GM12864 (cell line): ENCODE data around the gene ATP4A.

Experiments
- DNase-seq: peaks from one replicate; pipeline ENCODE4 v3.0.0-alpha.2; 2011; ENCODE audit warnings: low read depth
- H3K4me3 ChIP-seq: 2 replicates; pipeline ENCODE4 v1.5.1; 2011; ENCODE audit warnings: mild to moderate bottlenecking, low read depth, low read length, control low read depth
- CTCF ChIP-seq: IDR thresholded peaks from 2 replicates; pipeline ENCODE4 v1.5.1; 2011; ENCODE audit warnings: low read depth, mild to moderate bottlenecking, moderate library complexity, low read length, control low read depth, inconsistent platforms; ENCODE audit errors: missing control alignments

ATP4A gene

GRCh38 chr19:35531291-35531690 is 32.2 kb downstream of the ATP4A start:
- DNase-seq: no peak
- no peak overlapping the region for H3K4me3 ChIP-seq
- no peak for TF ChIP-seq CTCF

GRCh38 chr19:35529241-35530218 is 33.9 kb downstream of the ATP4A start:
- no peak for TF ChIP-seq CTCF
- no peak for DNase-seq
- no peak overlapping the region for H3K4me3 ChIP-seq

- TF ChIP-seq CTCF: no peak
- no peak for DNase-seq
Measured at GRCh38 chr19:35528218-35529038, 35.0 kb downstream of the ATP4A start, which contains the start of gene SBSN. SBSN (minus strand) TSS chr19:35528311; CDS start chr19:35528281, 30 bp downstream.

GRCh38 chr19:35525873-35526272 is 37.6 kb downstream of the ATP4A start:
- no peak for TF ChIP-seq CTCF
- H3K4me3 ChIP-seq: no peak overlapping the region
- no peak for DNase-seq

More at GRCh38 chr19:35528218-35529038, 35.0 kb downstream of the ATP4A start, which contains the start of gene SBSN:
- H3K4me3 ChIP-seq: no peak within 1 kb of the TSS

- H3K4me3 ChIP-seq: no peak overlapping the region
- no peak for TF ChIP-seq CTCF
- no peak for DNase-seq
Measured at GRCh38 chr19:35524181-35524837, 39.1 kb downstream of the ATP4A start.

GRCh38 chr19:35522745-35523327 is 40.6 kb downstream of the ATP4A start:
- no peak for TF ChIP-seq CTCF
- no peak overlapping the region for H3K4me3 ChIP-seq
- no peak for DNase-seq
